ENCODE data around the gene TMEM126B.
"Not testable (repeated sequence)": the region's sequence is repeated elsewhere in the genome, so short reads cannot be mapped to it uniquely, and the experiment has no call there.

TMEM126B gene

GRCh38 chr11:85626496-85626895, 1.9 kb upstream of the TMEM126B start:
- Mint-ChIP-seq H3K36me3 (ENCODE audit: low read depth) (peaks cover 7% of the 10 kb centered on the region), H3K4me3 (peak overlapping the region; percentile 93), H3K27ac (peak overlapping the region; percentile 46), H3K9me3 (no peaks in the 10 kb centered on the region), H3K4me1 (ENCODE audit: low read depth) (peaks cover 45% of the 10 kb centered on the region), H3K27me3 (no peaks in the 10 kb centered on the region)

- Mint-ChIP-seq H3K36me3 (ENCODE audit: low read depth) (peaks cover 14% of the 10 kb centered on the region), H3K27ac (peak within 1 kb of the TSS; percentile 92), H3K9me3 (no peaks in the 10 kb centered on the region), H3K4me1 (ENCODE audit: low read depth) (peaks cover 45% of the 10 kb centered on the region), H3K27me3 (no peaks in the 10 kb centered on the region), H3K4me3 (peak within 1 kb of the TSS; percentile 93)
Measured at GRCh38 chr11:85627332-85627997, 928 bp upstream of the TMEM126B start, which contains the start of gene DLG2. DLG2 (minus strand) TSS chr11:85627344.

GRCh38 chr11:85628771-85629341, 463 bp downstream of the TMEM126B start:
- Mint-ChIP-seq H3K27ac (peak overlapping the region; percentile 92), H3K27me3 (no peaks in the 10 kb centered on the region), H3K4me3 (peak overlapping the region; percentile 93), H3K9me3 (no peaks in the 10 kb centered on the region), H3K4me1 (ENCODE audit: low read depth) (peaks cover 45% of the 10 kb centered on the region), H3K36me3 (ENCODE audit: low read depth) (peaks cover 19% of the 10 kb centered on the region)

- H3K36me3 Mint-ChIP-seq (ENCODE audit: low read depth) = peaks cover 57% of the 10 kb centered on the region
- H3K4me1 Mint-ChIP-seq (ENCODE audit: low read depth) = peaks cover 13% of the 10 kb centered on the region
- H3K27me3 Mint-ChIP-seq = no peaks in the 10 kb centered on the region
- no peaks in the 10 kb centered on the region for H3K9me3 Mint-ChIP-seq
- H3K27ac Mint-ChIP-seq = no peak overlapping the region
- no peak overlapping the region for H3K4me3 Mint-ChIP-seq
Measured at GRCh38 chr11:85634747-85635146, 6.4 kb downstream of the TMEM126B start.

GRCh38 chr11:85643191-85643614, 14.8 kb downstream of the TMEM126B start:
- no peaks in the 10 kb centered on the region for H3K9me3 Mint-ChIP-seq
- peaks cover 18% of the 10 kb centered on the region for H3K27me3 Mint-ChIP-seq
- peaks cover 11% of the 10 kb centered on the region for H3K4me1 Mint-ChIP-seq (ENCODE audit: low read depth)
- no peak overlapping the region for H3K27ac Mint-ChIP-seq
- H3K36me3 Mint-ChIP-seq (ENCODE audit: low read depth) = peaks cover 14% of the 10 kb centered on the region
- H3K4me3 Mint-ChIP-seq = no peak overlapping the region

- Mint-ChIP-seq H3K4me3 (peak overlapping the region; percentile 100), H3K9me3 (no peaks in the 10 kb centered on the region), H3K4me1 (ENCODE audit: low read depth) (peaks cover 36% of the 10 kb centered on the region), H3K36me3 (ENCODE audit: low read depth) (peaks cover 8% of the 10 kb centered on the region), H3K27me3 (peaks cover 17% of the 10 kb centered on the region), H3K27ac (peak overlapping the region; percentile 96)
Measured at GRCh38 chr11:85647078-85647477, 18.7 kb downstream of the TMEM126B start.

GRCh38 chr11:85647604-85648299, 19.4 kb downstream of the TMEM126B start, which contains the start of gene TMEM126A:
TMEM126A (plus strand) TSS chr11:85647967; CDS start chr11:85650256, 2,289 bp downstream.
- peak within 1 kb of the TSS; percentile 100 for H3K4me3 Mint-ChIP-seq

GRCh38 chr11:85651118-85651517, 22.7 kb downstream of the TMEM126B start:
- no peaks in the 10 kb centered on the region for H3K9me3 Mint-ChIP-seq
- peaks cover 58% of the 10 kb centered on the region for H3K4me1 Mint-ChIP-seq (ENCODE audit: low read depth)
- no peaks in the 10 kb centered on the region for H3K27me3 Mint-ChIP-seq

More at GRCh38 chr11:85647604-85648299, 19.4 kb downstream of the TMEM126B start, which contains the start of gene TMEM126A:
- H3K36me3 Mint-ChIP-seq (ENCODE audit: low read depth) = peaks cover 13% of the 10 kb centered on the region
- peak within 1 kb of the TSS; percentile 96 for H3K27ac Mint-ChIP-seq
- peaks cover 39% of the 10 kb centered on the region for H3K4me1 Mint-ChIP-seq (ENCODE audit: low read depth)
- peaks cover 14% of the 10 kb centered on the region for H3K27me3 Mint-ChIP-seq
- H3K9me3 Mint-ChIP-seq = no peaks in the 10 kb centered on the region

GRCh38 chr11:85652786-85653447, 24.5 kb downstream of the TMEM126B start:
- Mint-ChIP-seq H3K27me3 (no peaks in the 10 kb centered on the region), H3K4me1 (ENCODE audit: low read depth) (peaks cover 64% of the 10 kb centered on the region), H3K36me3 (ENCODE audit: low read depth) (peaks cover 48% of the 10 kb centered on the region), H3K4me3 (no peak overlapping the region), H3K27ac (peak overlapping the region; percentile 74), H3K9me3 (no peaks in the 10 kb centered on the region)

More at GRCh38 chr11:85651118-85651517, 22.7 kb downstream of the TMEM126B start:
- no peak overlapping the region for H3K27ac Mint-ChIP-seq
- H3K36me3 Mint-ChIP-seq (ENCODE audit: low read depth) = peaks cover 32% of the 10 kb centered on the region
- no peak overlapping the region for H3K4me3 Mint-ChIP-seq

GRCh38 chr11:85654343-85654742, 25.9 kb downstream of the TMEM126B start:
- Mint-ChIP-seq H3K4me1 (ENCODE audit: low read depth) (peaks cover 62% of the 10 kb centered on the region), H3K36me3 (ENCODE audit: low read depth) (peaks cover 62% of the 10 kb centered on the region)
- not testable (repeated sequence) for H3K4me3 Mint-ChIP-seq, H3K27ac Mint-ChIP-seq, H3K27me3 Mint-ChIP-seq, H3K9me3 Mint-ChIP-seq

GRCh38 chr11:85656777-85657176, 28.4 kb downstream of the TMEM126B start:
- no peak overlapping the region for H3K27ac Mint-ChIP-seq
- no peak overlapping the region for H3K4me3 Mint-ChIP-seq
- no peaks in the 10 kb centered on the region for H3K9me3 Mint-ChIP-seq
- peaks cover 77% of the 10 kb centered on the region for H3K36me3 Mint-ChIP-seq (ENCODE audit: low read depth)
- peaks cover 71% of the 10 kb centered on the region for H3K4me1 Mint-ChIP-seq (ENCODE audit: low read depth)
- no peaks in the 10 kb centered on the region for H3K27me3 Mint-ChIP-seq

GRCh38 chr11:85658180-85658579, 29.8 kb downstream of the TMEM126B start:
- peaks cover 80% of the 10 kb centered on the region for H3K36me3 Mint-ChIP-seq (ENCODE audit: low read depth)
- H3K9me3 Mint-ChIP-seq = no peaks in the 10 kb centered on the region
- H3K4me3 Mint-ChIP-seq = no peak overlapping the region
- H3K27ac Mint-ChIP-seq = no peak overlapping the region
- peaks cover 67% of the 10 kb centered on the region for H3K4me1 Mint-ChIP-seq (ENCODE audit: low read depth)
- H3K27me3 Mint-ChIP-seq = no peaks in the 10 kb centered on the region

- Mint-ChIP-seq H3K4me1 (ENCODE audit: low read depth) (peaks cover 56% of the 10 kb centered on the region), H3K27ac (no peak overlapping the region), H3K36me3 (ENCODE audit: low read depth) (peaks cover 66% of the 10 kb centered on the region), H3K9me3 (no peaks in the 10 kb centered on the region), H3K4me3 (peak overlapping the region; percentile 99), H3K27me3 (no peaks in the 10 kb centered on the region)
Measured at GRCh38 chr11:85661972-85662664, 33.7 kb downstream of the TMEM126B start.

- H3K4me1 Mint-ChIP-seq (ENCODE audit: low read depth) = peaks cover 49% of the 10 kb centered on the region
- H3K9me3 Mint-ChIP-seq = no peaks in the 10 kb centered on the region
- H3K27me3 Mint-ChIP-seq = no peaks in the 10 kb centered on the region
- H3K27ac Mint-ChIP-seq = peak overlapping the region; percentile 98
- H3K4me3 Mint-ChIP-seq = peak overlapping the region; percentile 99
- H3K36me3 Mint-ChIP-seq (ENCODE audit: low read depth) = peaks cover 58% of the 10 kb centered on the region
Measured at GRCh38 chr11:85663080-85663752, 34.8 kb downstream of the TMEM126B start.

Data from stimulated activated naive CD8-positive, alpha-beta T cell treated with anti-CD3 and anti-CD28 coated beads, Interleukin-15, Interleukin-2, amounts not matched to agents 100 ng/mL and 50 ng/mL, for 24 hours (primary cell).